ENCODE data around the gene EGFLAM. TPM values are rescaled to one million over a fixed set of nuclear protein-coding genes. Genes with fewer than 3 reads are reported as not detected.

EGFLAM gene
- total and polyA plus RNA-seq, 9 of the 15 experiments (the other 6 are each of a cell fraction or from before 2014, with no cell fraction given) = 0.09 to 2.5 (median 1.0) TPM

DNA sequence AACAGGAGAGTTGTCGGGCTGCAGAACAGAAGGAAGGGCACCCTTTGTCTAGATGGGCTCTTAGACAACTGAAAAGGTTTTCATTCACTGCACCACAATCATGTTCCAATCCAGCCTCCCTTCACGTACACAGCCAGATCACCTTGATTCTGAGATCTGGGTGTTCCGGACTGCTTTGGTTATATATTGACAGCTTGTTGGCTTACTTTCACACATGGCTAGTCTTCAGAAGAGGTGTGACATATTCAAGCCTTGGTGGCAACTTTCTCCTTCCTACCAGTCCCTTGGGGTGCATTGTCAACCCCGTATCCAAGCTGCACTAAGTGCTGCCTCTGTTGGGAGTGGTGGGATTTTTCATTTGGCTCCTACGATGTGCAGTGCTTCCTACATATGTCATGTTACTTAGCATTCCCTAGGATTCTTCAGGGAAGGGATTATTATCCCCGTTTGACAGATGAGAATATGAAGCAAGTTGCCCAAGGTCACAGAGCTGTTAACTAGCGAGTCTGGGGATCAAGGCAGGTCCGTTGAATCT is 197.5 kb downstream of the EGFLAM start:
- no peaks in the 10 kb centered on the region for H3K79me2 ChIP-seq (ENCODE audit: control insufficient read depth, insufficient read depth, low read length)
- no peaks in the 10 kb centered on the region for H3K4me1 ChIP-seq (replicated peaks in 1 of 2; ENCODE audit: control insufficient read depth in 2 of 2, insufficient read depth in 2 of 2, low read length in 2 of 2)
- ChIA-PET POLR2A (interaction anchor here (0.6 to 1.0 kb wide), 4 partner anchors 10 to 224 kb away, joined by 3 read pairs; no protein-coding TSS in a partner anchor), CTCF (ENCODE audit: low intra/inter-chr PET ratio) (no interaction called here)
- H3K36me3 ChIP-seq (ENCODE audit: control insufficient read depth, insufficient read depth, low read length) = no peaks in the 10 kb centered on the region
- DNase-seq (ENCODE audit: extremely low read depth in 1 of 4, low spot score in 3 of 4) (no peak), ATAC-seq (no peak), FAIRE-seq (no peak)
- no peaks in the 10 kb centered on the region for H3K9me3 ChIP-seq (replicated peaks; ENCODE audit: control insufficient read depth, insufficient read depth, low read depth, low read length)
- H3K9ac ChIP-seq (ENCODE audit: insufficient read depth in 1 of 2, low read depth in 2 of 2, low read length in 2 of 2) = no peak overlapping the region
- no peak overlapping the region for H3K4me2 ChIP-seq (ENCODE audit: insufficient read depth, low read length)
- no peak overlapping the region for H3K4me3 ChIP-seq
- no peaks in the 10 kb centered on the region for H3K9me1 ChIP-seq (ENCODE audit: control insufficient read depth, insufficient read depth, low read length)
- no peaks in the 10 kb centered on the region for H4K20me1 ChIP-seq (replicated peaks; ENCODE audit: control insufficient read depth, insufficient read depth, low read length)
- H2AFZ ChIP-seq (ENCODE audit: low read depth, low read length) = no peak overlapping the region
- TF ChIP-seq MTA1 (IDR thresholded peaks at IDR 0.05; ENCODE audit: borderline replicate concordance) = no peak
- H3K27ac ChIP-seq (ENCODE audit: extremely low read depth, low read depth, low read length) = no peak overlapping the region
- intact Hi-C loops (cut with micrococcal nuclease) (no loop called here), in situ Hi-C loops (cut with MboI) (no loop called here)
- WGBS (ENCODE audit: insufficient coverage, low coverage, missing lambda C conversion rate) = 4% methylated on average over 8 of the region's 8 CpGs
- peaks cover 25 to 45% of the 10 kb centered on the region in 2 experiments for H3K27me3 ChIP-seq (ENCODE audit: control insufficient read depth in 2 of 2, insufficient read depth in 2 of 2, low read length in 2 of 2)
- BruUV-seq (replicated peaks) = no TSS peak

DNA sequence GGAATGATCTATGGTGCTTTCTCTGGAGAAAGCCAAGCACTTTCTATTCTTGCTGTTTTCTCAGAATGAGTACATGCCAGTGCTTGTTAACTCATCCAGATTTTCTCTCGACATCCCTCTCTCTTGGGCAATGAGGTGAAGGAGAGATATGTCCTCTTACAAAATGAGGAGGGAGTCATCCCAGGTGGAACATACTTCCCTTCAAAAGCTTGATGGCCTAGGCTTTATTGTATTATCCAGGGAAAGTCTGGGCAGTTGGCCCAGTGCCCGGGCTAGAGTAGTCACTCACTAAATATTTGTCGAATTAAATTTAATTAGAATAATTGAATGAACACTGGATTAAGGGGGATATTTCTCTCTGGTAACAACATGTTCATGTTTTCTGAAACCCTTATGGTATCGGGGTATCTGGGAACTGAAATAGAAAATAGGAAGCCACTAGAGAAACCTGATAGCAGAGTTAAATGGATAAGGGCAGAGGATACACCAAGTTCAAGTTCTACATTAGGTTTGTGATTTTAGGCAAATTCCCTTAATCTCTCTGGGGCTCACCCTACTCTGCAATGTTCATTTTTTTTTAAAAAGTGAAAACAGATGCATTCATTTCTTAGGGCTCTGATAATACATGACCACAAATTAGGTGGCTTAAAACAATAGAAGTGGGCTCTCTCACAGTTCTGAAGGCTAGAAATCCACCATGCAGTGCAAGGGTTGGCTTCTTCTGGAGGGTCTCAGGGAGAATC is 198.5 kb downstream of the EGFLAM start:
- H3K4me2 ChIP-seq (ENCODE audit: insufficient read depth, low read length) = no peak overlapping the region
- WGBS (ENCODE audit: insufficient coverage, low coverage, missing lambda C conversion rate) = 1% methylated on average over 4 of the region's 4 CpGs
- FAIRE-seq (no peak), ATAC-seq (no peak), DNase-seq (ENCODE audit: extremely low read depth in 1 of 4, low spot score in 3 of 4) (no peak)
- BruUV-seq (replicated peaks) = no TSS peak
- TF ChIP-seq GATA2 (CRISPR knock-in tag; IDR thresholded peaks at IDR 0.05) (no peak), ZNF232 (CRISPR knock-in tag; IDR thresholded peaks at IDR 0.05) (no peak), ZFX (CRISPR knock-in tag; IDR thresholded peaks at IDR 0.05) (no peak), ZNF24 (IDR thresholded peaks at IDR 0.05) (no peak), NCOR1 (IDR thresholded peaks at IDR 0.05) (no peak), TAF9B (IDR thresholded peaks at IDR 0.05; ENCODE audit: partially characterized antibody) (no peak)
- TF ChIP-seq, protein P1, sequence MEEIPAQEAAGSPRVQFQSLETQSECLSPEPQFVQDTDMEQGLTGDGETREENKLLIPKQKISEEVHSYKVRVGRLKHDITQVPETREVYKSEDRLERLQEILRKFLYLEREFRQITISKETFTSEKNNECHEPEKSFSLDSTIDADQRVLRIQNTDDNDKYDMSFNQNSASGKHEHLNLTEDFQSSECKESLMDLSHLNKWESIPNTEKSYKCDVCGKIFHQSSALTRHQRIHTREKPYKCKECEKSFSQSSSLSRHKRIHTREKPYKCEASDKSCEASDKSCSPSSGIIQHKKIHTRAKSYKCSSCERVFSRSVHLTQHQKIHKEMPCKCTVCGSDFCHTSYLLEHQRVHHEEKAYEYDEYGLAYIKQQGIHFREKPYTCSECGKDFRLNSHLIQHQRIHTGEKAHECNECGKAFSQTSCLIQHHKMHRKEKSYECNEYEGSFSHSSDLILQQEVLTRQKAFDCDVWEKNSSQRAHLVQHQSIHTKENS (CRISPR knock-in tag; IDR thresholded peaks at IDR 0.05) = no peak
- TF ChIP-seq, protein P2, sequence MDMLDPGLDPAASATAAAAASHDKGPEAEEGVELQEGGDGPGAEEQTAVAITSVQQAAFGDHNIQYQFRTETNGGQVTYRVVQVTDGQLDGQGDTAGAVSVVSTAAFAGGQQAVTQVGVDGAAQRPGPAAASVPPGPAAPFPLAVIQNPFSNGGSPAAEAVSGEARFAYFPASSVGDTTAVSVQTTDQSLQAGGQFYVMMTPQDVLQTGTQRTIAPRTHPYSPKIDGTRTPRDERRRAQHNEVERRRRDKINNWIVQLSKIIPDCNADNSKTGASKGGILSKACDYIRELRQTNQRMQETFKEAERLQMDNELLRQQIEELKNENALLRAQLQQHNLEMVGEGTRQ (CRISPR knock-in tag; IDR thresholded peaks at IDR 0.05) = no peak
- TF ChIP-seq, protein P3, sequence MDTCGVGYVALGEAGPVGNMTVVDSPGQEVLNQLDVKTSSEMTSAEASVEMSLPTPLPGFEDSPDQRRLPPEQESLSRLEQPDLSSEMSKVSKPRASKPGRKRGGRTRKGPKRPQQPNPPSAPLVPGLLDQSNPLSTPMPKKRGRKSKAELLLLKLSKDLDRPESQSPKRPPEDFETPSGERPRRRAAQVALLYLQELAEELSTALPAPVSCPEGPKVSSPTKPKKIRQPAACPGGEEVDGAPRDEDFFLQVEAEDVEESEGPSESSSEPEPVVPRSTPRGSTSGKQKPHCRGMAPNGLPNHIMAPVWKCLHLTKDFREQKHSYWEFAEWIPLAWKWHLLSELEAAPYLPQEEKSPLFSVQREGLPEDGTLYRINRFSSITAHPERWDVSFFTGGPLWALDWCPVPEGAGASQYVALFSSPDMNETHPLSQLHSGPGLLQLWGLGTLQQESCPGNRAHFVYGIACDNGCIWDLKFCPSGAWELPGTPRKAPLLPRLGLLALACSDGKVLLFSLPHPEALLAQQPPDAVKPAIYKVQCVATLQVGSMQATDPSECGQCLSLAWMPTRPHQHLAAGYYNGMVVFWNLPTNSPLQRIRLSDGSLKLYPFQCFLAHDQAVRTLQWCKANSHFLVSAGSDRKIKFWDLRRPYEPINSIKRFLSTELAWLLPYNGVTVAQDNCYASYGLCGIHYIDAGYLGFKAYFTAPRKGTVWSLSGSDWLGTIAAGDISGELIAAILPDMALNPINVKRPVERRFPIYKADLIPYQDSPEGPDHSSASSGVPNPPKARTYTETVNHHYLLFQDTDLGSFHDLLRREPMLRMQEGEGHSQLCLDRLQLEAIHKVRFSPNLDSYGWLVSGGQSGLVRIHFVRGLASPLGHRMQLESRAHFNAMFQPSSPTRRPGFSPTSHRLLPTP (IDR thresholded peaks at IDR 0.05; ENCODE audit: borderline replicate concordance, extremely low read depth, insufficient read length) = no peak
- no peaks in the 10 kb centered on the region for H3K9me3 ChIP-seq (replicated peaks; ENCODE audit: control insufficient read depth, insufficient read depth, low read depth, low read length)
- no peaks in the 10 kb centered on the region for H3K4me1 ChIP-seq (replicated peaks in 1 of 2; ENCODE audit: control insufficient read depth in 2 of 2, insufficient read depth in 2 of 2, low read length in 2 of 2)
- no peaks in the 10 kb centered on the region for H3K79me2 ChIP-seq (ENCODE audit: control insufficient read depth, insufficient read depth, low read length)
- CTCF ChIA-PET (ENCODE audit: low intra/inter-chr PET ratio) = interaction anchor here (0.7 kb wide), 1 partner anchor 1942 kb away, joined by 4 read pairs; no protein-coding TSS in a partner anchor
- no peaks in the 10 kb centered on the region for H4K20me1 ChIP-seq (replicated peaks; ENCODE audit: control insufficient read depth, insufficient read depth, low read length)
- intact Hi-C loops (cut with micrococcal nuclease) (no loop called here), in situ Hi-C loops (cut with MboI) (no loop called here)
- H3K36me3 ChIP-seq (ENCODE audit: control insufficient read depth, insufficient read depth, low read length) = no peaks in the 10 kb centered on the region
- no peaks in the 10 kb centered on the region for H3K9me1 ChIP-seq (ENCODE audit: control insufficient read depth, insufficient read depth, low read length)
- H3K9ac ChIP-seq (ENCODE audit: insufficient read depth in 1 of 2, low read depth in 2 of 2, low read length in 2 of 2) = no peak overlapping the region
- no peak overlapping the region for H3K4me3 ChIP-seq
- no peak overlapping the region for H3K27ac ChIP-seq (ENCODE audit: extremely low read depth, low read depth, low read length)
- H2AFZ ChIP-seq (ENCODE audit: low read depth, low read length) = no peak overlapping the region
- POLR2A ChIA-PET = interaction anchor here (1.0 kb wide), 1 partner anchor 10 kb away, joined by 3 read pairs; no protein-coding TSS in a partner anchor
- H3K27me3 ChIP-seq (ENCODE audit: control insufficient read depth in 2 of 2, insufficient read depth in 2 of 2, low read length in 2 of 2) = peaks cover 21 to 37% of the 10 kb centered on the region in 2 experiments

All from K562 (cell line).